ENCODE measurements around the gene EIF3I.

DNA sequence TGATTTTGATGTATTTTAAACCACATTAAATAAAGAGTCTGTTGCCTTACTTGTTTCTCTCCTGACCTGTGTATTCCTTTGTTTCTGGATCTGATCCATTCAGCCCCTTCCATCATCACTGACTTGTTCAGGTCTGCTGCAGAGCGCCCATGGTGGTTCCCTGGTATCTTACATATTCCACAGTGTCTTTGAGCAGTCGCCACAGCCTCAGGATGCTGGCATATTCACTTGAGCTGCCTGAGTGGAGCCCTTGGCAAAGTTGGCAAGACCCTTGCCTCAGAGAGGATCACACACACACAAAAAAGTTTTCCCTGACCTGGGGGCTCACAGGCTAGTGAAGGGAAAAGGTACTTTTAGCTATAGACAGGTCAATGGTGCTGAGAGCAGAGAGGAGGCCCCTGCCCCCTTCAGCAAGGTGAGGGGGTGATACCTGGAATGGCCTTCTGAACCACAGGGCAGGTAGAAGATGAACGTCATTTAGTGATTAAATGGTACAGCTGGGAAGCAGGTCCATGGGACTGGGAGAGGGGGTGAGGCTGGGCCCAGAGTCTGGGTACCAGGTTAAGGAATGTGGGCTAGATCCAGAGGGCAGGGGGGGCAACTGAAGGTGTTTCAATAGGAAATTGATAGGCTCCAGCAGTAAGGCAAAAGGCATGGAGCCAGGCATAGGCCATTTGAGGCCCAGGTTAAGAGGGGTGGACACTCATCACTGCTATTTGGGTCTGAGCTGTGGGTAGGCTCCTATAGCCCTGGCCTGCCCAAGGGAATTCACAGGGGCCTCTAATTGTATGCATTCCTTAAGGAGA lies 23.8 kb upstream of the EIF3I start:
- TF ChIP-seq, protein P1, sequence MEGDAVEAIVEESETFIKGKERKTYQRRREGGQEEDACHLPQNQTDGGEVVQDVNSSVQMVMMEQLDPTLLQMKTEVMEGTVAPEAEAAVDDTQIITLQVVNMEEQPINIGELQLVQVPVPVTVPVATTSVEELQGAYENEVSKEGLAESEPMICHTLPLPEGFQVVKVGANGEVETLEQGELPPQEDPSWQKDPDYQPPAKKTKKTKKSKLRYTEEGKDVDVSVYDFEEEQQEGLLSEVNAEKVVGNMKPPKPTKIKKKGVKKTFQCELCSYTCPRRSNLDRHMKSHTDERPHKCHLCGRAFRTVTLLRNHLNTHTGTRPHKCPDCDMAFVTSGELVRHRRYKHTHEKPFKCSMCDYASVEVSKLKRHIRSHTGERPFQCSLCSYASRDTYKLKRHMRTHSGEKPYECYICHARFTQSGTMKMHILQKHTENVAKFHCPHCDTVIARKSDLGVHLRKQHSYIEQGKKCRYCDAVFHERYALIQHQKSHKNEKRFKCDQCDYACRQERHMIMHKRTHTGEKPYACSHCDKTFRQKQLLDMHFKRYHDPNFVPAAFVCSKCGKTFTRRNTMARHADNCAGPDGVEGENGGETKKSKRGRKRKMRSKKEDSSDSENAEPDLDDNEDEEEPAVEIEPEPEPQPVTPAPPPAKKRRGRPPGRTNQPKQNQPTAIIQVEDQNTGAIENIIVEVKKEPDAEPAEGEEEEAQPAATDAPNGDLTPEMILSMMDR (IDR thresholded peaks at IDR 0.05) = no peak
- TF ChIP-seq POLR2A (IDR thresholded peaks at IDR 0.05) = no peak
